ENCODE data around the gene TMC4.
A peak's percentile ranks its signal among the peaks of the same experiment; 100 is the strongest.
"Not testable (repeated sequence)": the region's sequence is repeated elsewhere in the genome, so short reads cannot be mapped to it uniquely, and the experiment has no call there.

TMC4 gene

DNA sequence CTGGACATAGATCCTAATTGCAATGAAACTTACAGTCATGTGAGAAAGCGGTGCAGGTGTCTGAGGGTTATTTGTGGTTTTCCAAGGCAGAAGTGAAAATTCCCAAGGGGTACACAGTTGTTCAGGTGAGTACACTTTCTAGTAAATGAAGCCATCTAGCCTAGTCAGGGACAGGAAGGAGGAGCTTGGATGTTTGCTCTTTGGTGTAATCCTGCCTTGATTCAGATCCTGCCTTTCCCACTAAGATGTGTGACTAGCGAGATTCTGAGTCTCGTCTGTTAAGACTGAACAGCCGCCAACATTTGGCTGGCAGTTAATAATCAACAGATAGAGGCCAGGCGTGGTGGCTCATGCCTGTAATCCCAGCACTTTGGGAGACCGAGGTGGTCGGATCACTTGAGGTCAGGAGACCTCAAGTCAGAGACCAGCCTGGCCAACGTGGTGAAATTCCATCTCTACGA, 30.2 kb upstream of the TMC4 start:
- DNase-seq (ENCODE audit: low read depth in 3 of 3): no peak

DNA sequence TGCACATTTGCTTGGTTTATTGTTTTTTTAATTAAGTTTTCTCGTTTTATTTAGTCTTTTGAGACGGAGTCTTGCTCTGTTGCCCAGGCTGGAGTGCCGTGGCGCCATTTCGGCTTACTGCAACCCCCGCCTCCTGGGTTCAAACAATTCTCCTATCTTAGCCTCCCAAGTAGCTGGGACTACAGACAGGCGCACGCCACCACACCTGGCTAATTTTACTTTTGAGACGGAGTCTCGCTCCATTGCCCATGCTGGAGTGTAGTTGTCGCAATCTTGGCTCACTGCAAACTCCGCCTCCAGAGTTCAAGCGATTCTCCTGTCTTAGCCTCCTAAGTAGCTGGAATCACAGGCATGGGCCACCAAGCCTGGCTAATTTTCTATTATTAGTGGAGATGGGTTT, 29.0 kb upstream of the TMC4 start:
- no peak for DNase-seq (ENCODE audit: low read depth in 3 of 3)

DNA sequence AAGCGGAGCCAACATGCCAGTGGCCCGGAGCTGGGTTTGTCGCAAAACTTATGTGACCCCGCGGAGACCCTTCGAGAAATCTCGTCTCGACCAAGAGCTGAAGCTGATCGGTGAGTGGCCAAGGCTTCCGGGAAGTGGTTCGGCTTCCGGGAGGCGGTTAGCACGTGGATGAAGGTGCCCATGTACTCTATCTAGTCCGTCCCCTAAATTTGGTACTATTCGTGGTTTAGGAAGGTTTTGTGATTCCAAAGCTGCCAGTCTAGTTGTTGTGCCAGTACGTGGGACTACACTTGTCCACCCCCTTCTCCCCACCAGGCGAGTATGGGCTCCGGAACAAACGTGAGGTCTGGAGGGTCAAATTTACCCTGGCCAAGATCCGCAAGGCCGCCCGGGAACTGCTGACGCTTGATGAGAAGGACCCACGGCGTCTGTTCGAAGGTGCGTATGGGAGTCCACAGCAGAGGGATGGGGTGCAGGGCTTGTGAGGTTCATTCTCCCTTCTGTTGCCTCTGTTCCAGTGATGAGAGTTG, 28.3 kb upstream of the TMC4 start:
- DNase-seq (ENCODE audit: low read depth in 3 of 3): no peak

DNA sequence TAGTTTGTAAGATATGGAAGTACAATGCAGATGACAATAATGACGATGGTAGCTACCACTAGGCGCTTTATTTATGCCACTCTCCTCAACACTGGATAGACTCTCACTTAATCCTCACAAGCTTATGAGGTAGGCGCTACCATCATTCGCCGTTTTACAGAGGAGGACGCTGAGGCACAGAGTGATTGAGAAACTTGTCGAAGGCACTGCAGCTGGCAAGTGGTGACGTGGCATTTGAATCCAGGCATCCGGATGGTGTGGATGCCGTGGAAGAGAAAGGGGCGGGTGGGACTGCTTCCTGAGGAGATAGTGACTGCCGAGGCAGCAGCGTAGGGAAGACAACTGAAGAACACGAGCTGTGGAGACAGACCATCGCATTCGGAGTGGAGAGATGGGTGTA, 26.4 kb upstream of the TMC4 start:
- DNase-seq (ENCODE audit: low read depth in 3 of 3): no peak

DNA sequence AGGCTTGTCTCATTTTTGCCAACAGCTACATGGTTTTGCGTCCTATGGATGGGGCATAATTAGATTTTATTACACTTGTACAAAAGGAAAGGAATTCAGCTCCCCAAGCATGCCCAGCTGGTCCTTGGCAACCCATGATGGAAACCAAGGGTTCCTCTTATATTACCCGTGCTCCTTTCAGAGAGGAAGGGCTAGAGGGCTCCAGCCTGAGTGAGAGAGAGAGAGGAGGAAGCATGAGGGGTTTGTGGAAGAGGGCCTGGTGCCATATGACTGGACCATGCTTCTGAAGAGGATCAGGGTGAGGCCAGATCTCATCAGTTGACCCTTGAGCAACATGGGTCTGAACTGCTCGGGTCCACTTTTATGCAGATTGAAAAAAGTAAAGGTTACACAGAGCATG, 24.2 kb upstream of the TMC4 start:
- no peak for DNase-seq (ENCODE audit: low read depth in 3 of 3)

DNA sequence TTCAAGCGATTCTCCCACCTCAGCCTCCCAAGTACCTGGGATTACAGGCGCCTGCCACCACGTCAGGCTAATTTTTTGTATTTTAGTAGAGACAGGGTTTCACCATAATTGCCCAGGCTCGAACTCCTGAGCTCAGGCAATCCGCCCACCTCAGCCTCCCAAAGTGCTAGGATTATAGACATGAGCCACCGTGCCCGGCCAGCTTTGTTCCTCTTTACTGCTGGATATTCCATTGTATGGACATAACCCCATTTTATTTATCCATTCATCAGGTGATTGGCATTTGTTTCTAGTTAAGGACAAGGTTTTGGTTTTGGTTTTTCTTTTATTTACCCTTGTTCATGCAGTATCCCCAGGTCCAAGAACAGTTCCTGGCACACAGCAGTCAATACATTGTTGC, 23.6 kb upstream of the TMC4 start:
- DNase-seq (ENCODE audit: low read depth in 3 of 3): no peak

DNA sequence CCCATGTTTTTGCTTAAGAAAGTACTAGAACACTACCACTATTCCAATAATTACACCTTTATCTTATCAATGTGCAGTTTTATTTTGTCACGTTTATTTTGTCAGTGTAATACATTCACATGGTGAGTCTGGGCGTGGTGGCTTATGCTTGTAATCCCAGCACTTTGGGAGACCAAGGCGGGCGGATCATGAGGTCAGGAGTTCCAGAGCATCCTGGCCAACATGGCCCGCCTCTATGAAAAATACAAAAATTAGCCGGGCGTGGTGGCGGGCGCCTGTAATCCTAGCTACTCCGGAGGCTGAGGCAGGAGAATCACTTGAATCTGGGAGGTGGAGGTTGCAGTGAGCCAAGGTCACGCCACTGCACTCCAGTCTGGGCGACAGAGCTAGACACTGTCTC, 21.5 kb upstream of the TMC4 start:
- DNase-seq (ENCODE audit: low read depth in 3 of 3): not testable (repeated sequence)

DNA sequence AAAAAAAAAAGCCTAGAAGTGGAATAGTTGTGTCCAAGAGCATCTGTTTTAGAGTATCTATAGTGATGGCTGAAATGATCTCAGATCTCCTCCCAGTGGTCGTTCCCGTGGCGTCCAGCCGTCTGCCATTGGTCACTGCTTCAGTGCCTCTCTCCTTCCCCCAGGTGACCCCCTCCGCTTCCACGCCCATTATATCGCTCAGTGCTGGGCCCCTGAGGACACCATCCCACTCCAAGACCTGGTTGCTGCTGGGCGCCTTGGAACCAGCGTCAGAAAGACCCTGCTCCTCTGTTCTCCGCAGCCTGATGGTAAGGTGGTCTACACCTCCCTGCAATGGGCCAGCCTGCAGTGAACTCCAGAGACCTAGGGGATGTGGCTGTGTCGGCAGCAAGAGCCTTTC, 20.1 kb upstream of the TMC4 start:
- DNase-seq (ENCODE audit: low read depth in 3 of 3): no peak

DNA sequence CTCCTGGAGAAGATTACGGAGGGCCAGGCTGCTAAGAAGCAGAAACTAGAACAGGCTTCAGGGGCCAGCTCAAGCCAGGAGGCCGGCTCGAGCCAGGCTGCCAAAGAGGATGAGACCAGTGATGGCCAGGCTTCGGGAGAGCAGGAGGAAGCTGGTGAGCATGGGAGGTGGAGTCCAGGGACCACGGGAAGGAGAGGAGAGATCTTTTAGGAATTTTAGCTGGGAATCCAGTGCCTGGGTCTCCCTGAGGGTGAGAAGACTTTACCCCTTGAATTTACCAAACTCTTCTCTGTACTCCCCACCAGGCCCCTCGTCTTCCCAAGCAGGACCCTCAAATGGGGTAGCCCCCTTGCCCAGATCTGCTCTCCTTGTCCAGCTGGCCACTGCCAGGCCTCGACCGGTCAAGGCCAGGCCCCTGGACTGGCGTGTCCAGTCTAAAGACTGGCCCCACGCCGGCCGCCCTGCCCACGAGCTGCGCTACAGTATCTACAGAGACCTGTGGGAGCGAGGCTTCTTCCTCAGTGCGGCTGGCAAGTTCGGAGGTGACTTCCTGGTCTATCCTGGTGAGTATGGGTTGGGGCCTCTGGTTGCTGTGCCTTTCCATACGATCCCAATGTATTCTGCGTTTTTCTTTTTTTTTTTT, 19.0 kb upstream of the TMC4 start:
- no peak for DNase-seq (ENCODE audit: low read depth in 3 of 3)

DNA sequence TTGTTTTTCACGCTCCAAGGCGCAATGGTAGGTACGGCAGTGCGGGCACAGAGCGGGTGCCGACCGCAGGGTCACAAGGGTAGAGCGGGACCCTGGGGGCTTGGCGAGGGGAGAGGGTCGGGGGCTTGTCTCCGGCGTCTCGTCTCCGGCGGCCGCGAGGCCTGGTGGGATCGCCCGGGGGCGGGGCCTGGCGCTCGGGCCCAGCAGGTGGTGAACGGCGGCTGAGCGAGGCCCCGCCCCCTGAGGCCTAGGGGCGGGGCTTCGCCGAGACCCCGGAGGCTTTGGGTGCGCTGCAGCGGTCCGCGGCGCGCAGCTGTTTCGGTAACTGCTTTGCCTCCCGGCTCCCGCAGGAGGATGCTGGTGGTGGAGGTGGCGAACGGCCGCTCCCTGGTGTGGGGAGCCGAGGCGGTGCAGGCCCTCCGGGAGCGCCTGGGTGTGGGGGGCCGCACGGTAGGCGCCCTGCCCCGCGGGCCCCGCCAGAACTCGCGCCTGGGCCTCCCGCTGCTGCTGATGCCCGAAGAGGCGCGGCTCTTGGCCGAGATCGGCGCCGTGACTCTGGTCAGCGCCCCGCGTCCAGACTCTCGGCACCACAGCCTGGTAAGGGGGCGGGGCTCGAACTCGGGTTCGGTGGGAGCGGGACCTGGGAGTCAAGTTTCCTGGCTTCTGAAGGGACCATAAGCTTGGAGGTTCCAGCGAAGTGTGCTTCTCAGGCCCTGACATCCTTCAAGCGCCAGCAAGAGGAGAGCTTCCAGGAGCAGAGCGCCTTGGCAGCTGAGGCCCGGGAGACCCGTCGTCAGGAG, 18.3 kb upstream of the TMC4 start, which contains the start of gene TSEN34:
TSEN34 (plus strand) TSS at position 298 of the 800 bp plus-strand sequence; CDS start at position 355, 57 bp downstream.
- peak; percentile 66 to 77 (median 76) for DNase-seq (ENCODE audit: low read depth in 3 of 3)

DNA sequence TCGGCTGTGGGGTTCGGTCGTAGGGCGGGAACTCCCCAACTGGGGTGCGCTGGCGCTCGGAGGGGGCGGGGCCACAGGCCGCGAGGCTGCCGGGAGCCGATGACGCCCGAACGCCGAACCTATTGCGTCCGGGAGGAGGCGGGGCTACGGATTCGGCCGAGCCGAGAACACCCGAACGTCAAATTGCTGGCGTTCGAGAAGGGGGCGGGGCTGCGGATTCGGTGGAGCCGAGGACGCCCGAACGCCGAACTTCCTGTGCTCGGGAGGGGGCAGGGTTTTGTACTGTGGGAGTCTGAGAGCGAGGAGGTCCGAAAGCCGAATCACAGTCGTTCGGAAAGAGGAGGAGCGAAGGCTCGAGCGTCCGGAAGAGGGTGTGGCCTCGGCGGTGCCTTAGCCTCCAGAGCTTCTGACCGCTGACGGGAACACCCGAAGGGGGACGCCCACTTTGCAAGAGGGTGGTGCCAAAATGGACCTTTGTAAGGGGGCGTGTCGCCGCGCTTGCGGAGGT, 17.6 kb upstream of the TMC4 start:
- peak; percentile 99 to 100 (median 100) for DNase-seq (ENCODE audit: low read depth in 3 of 3)

DNA sequence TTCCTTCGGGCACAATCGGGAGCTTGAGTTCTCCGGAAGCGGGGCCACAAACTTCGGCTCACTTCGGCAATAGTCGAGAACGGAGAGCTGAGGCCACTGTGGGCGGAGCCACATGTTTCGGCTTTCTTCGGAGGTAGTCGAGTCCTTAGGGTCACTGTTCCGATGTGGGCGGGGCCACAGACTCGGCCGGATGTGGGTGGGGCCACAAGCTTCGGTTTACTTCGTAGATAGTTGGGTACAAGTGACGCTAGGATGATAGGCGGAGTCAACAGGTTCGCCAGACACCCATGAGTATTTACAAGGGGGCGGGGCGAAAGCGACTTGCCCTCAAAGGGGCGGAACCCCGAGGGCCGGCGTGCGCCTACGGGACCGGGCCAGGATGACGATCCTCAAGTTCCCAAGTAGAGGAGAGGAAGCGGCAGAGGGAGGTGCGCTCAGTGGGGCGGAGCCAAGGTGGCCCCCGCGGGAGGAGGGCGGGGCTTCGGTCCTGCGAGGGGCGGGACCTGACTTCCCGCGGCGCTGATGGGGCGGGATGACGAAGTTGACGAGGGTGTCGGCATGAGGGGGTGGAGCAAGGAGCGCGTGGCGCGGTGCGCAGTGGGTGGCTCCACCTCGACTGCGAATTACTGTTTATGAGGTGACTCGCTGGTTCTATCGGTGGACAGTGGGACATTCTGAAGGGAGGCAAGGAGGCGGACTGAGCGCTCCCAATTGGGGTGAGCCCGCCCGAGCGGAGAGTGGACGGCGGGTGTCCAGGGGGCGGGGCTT, 17.0 kb upstream of the TMC4 start:
- peak; percentile 100 for DNase-seq (ENCODE audit: low read depth in 3 of 3)

DNA sequence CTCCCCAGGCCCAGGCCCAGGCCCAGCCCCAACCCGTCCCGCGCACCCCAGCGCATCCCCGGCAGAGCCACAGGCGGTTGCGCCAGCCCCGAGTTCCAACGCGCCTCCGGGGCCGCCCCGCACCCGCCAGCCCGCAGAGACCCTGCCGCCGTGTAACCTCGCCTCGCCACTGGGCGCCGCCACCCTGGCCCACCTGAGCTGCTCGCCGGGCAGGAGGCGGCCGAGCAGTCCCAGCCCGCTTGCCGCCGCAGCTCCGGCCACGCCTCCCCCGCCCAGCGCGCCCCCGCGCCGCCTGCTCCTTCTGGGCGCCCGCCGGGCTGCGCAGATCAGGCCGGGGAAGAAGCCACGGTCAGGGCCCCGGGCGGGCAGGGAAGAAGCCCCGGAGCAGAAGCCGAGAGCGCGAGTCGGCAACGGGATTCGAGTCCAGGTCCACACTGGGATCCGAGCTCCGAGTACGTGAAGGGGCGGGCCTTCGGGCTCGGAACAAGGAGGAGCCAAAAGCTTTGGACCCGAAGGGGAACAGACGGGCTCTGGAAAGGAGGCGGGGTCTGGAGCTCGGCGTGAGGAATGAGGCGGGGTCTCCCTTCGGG, 16.3 kb upstream of the TMC4 start, which contains the start of gene MBOAT7:
MBOAT7 (minus strand) TSS at position 436 of the 590 bp plus-strand sequence. CDS start 1,072 bp downstream, outside the sequence.
- no peak for DNase-seq (ENCODE audit: low read depth in 3 of 3)

DNA sequence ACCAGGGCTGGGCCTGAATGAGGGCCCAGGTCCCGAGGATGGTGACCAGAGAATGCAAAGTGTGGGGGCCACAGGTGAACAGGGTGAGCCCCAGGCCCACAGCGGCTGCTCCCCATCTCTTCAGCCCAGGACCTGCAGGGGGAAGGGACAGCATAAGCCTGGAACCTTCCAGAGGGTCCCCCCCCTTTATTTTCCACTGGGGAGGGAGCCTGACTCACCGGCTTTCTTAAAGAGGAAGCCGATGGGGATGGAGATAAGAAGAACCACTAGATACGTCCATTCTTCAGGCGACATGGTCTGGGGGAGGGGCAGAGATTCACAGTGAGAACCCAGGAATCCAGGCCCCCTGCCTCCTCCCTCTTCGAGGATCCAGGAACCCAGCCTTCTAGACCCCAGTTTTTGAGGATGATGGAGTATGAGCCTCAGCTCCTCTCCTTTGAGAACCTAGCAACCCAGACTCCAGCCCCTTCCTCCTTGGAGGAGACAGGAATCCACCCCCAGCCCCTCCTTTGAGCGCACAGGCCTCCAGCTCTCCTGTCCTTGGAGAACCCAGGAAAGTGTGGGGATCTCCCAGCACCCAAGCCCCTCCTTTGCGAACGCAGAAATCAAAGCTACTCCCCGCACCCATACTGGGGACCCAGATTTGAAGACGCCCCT, 15.4 kb upstream of the TMC4 start:
- DNase-seq (ENCODE audit: low read depth in 3 of 3): peak in 1 of 3 donors; percentile 52

DNA sequence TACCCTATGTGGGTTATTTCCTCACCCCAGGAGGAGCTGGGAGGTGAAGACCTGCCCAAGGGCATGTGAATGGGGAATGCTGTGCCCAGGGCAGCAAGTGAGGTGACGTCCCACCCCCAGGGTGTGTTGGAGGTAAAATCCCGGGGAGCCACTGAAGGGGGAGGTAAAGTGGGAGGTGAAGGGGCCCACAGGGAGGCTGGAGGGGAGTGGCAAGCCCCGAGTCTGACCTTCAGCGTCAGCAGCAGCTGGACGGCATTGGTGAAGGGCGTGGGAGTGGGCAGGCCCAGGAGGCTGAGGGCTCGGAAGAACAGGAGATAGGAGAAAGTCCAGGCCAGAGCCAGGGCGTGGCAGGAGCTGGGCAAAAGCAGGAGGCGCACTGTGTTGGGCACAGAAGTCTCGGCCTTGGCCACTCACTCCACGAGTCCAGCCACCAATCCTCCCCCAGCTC, 14.0 kb upstream of the TMC4 start:
- no peak for DNase-seq (ENCODE audit: low read depth in 3 of 3)

DNA sequence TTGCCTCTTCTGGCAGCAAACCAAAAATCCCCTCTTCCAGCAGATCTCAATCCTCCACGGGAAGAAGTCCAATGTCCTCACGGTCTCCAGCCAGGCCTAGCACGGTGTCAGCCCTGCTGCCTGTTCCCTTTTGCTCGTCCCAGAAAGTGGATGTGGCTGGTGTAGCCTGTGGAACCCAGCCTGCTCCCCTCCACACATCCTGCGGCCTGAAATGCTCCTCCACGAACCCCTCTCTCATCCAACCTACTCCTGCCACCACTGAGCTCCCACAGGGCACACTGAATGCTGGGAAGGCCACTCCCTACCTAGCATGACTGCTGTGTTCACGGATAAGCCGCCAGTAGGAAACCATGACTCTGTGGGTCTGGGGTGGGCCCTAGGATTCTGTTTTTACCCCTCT, 13.4 kb upstream of the TMC4 start:
- no peak for DNase-seq (ENCODE audit: low read depth in 3 of 3)

DNA sequence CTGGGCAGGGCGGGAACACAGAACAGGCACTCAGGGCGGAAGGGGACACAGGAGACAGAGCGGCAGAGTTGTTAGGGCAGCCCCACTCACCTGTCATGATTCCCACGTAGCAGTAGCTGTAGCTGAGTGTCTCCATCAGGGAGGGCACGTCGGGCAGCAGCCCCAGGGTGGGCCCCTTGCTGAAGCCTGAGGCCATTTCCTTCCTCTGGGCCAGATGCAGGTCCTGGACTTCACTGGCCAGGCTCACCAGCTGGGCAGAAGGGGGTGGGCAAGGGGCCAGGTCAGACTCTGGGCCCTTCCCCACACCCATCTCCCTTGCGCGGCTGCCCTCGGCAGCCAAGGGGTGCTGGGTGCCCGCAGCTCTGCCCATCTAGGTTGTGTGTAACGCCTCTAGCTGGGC, 10.5 kb upstream of the TMC4 start:
- DNase-seq (ENCODE audit: low read depth in 3 of 3): no peak

DNA sequence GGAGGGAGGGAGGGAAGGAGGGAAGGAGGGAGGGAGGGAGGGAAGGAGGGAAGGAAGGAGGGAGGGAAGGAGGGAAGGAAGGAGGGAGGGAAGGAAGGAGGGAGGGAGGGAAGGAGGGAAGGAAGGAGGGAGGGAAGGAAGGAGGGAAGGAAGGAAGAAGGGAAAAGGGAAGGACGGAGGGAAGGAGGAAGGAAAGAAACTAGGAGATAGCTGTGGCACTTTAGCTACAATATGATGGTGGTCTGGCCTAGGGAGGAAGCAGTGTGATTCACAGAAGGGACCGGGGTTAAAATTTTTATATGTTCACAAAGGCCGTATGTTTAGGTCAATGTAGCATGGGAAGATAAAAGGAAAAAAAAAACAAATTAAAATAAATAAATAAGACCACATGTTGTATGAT, 8.9 kb upstream of the TMC4 start:
- not testable (repeated sequence) for DNase-seq (ENCODE audit: low read depth in 3 of 3)

DNA sequence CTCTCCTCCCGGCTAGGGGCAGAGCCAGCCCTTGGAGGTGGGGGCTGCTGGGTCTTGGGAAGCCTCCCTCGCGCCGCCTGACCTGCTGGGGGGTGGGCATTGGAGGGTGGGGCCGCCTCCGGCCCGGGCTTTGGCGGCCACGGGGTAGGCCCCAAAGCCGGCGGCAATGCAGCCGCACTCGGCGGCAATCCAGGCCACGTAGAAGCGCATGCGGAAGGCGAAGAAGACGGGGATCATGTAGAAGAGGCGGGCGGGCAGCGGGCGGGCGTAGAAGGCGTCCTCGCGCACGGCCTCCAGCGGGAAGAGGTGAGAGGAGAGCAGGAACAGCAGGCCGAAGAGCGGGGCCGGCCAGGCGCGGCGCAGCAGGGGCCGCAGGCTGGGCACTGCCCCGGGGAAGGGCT, 7.7 kb upstream of the TMC4 start:
- DNase-seq (ENCODE audit: low read depth in 3 of 3): no peak

DNA sequence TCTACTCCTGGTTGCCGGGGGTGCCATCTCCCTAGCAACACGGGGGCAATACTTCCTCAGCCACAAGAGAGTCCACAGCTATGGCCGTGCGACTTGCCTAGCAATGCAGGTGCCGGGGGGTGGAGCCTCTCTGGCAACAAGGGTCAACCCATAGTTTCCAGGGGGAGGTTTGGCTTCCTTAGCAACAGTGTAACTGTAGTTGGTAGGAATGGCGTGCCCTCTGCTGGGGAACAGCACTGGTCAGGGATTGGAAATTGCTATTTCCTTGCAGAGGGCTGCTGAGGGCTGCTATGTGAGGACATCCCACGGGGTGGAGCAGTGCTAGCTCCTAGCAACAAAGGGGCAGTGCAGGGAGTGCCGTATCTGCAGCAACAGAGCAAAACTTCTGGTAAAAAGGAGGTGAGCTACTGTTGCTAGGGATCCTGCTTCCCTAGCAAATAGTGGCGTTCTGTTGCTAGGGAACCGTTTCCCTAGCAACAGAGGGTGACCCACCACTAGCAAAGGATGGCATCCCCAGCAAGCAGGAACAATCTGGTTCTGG, 7.0 kb upstream of the TMC4 start:
- DNase-seq (ENCODE audit: low read depth in 3 of 3): no peak
